ENCODE results near the gene ABHD16B. TPM values are rescaled to one million over a fixed set of nuclear protein-coding genes. Genes with fewer than 3 reads are reported as not detected.

Gene ABHD16B
- total RNA-seq, 1 donor from 2014 or later, result not detected

- no peak for ATAC-seq
Measured at GRCh38 chr20:63897978-63898561, 36.8 kb downstream of the ABHD16B start.

- ATAC-seq, result no peak
Measured at GRCh38 chr20:63898882-63899558, 37.7 kb downstream of the ABHD16B start.

- ATAC-seq, result no peak
Measured at GRCh38 chr20:63900413-63900812, 39.1 kb downstream of the ABHD16B start.

GRCh38 chr20:63903796-63904561, 42.7 kb downstream of the ABHD16B start:
- no peak for ATAC-seq

- no peak for ATAC-seq
Measured at GRCh38 chr20:63908008-63908682, 46.8 kb downstream of the ABHD16B start.

- peak; percentile 93 for ATAC-seq
Measured at GRCh38 chr20:63911176-63911575, 49.9 kb downstream of the ABHD16B start.

Other genes with a start within 250 kb of the ABHD16B start
- gene GMEB2, start 234.4 kb upstream of the ABHD16B start, total RNA-seq, result 6.9 TPM
- gene STMN3, start 208.1 kb upstream of the ABHD16B start, total RNA-seq, result 4.6 TPM
- 12.2 TPM for gene RTEL1, start 203.2 kb upstream of the ABHD16B start, total RNA-seq
- 4.5 TPM for gene TNFRSF6B, start 164.8 kb upstream of the ABHD16B start, total RNA-seq
- gene ARFRP1, start 153.5 kb upstream of the ABHD16B start, total RNA-seq, result 31.1 TPM
- 11.1 TPM for gene ZGPAT, start 153.5 kb upstream of the ABHD16B start, total RNA-seq
- gene LIME1, start 124.8 kb upstream of the ABHD16B start, total RNA-seq, result 5.1 TPM
- 60.9 TPM for gene SLC2A4RG, start 121.7 kb upstream of the ABHD16B start, total RNA-seq
- 1.7 TPM for gene ZBTB46, start 30.2 kb upstream of the ABHD16B start, total RNA-seq
- 90.6 TPM for gene TPD52L2, start 3.8 kb downstream of the ABHD16B start, total RNA-seq
- 64.8 TPM for gene DNAJC5, start 33.6 kb downstream of the ABHD16B start, total RNA-seq
- gene UCKL1, start 94.9 kb downstream of the ABHD16B start, total RNA-seq, result 25.1 TPM
- 13.9 TPM for gene ZNF512B, start 108.4 kb downstream of the ABHD16B start, total RNA-seq
- 5.7 TPM for gene SAMD10, start 118.1 kb downstream of the ABHD16B start, total RNA-seq
- gene PRPF6, start 119.6 kb downstream of the ABHD16B start, total RNA-seq, result 39.7 TPM
- gene C20orf204, start 174.7 kb downstream of the ABHD16B start, total RNA-seq, result 0.88 TPM
- 5.4 TPM for gene SOX18, start 188.1 kb downstream of the ABHD16B start, total RNA-seq
- gene TCEA2, start 201.7 kb downstream of the ABHD16B start, total RNA-seq, result 6.8 TPM
- gene RGS19, start 218.0 kb downstream of the ABHD16B start, total RNA-seq, result 6.1 TPM
- gene OPRL1, start 218.6 kb downstream of the ABHD16B start, total RNA-seq, result 0.12 TPM
- gene LKAAEAR1, start 222.9 kb downstream of the ABHD16B start, total RNA-seq, result 0.36 TPM
- gene NPBWR2, start 246.1 kb downstream of the ABHD16B start, total RNA-seq, result not detected

Data from esophagus mucosa (tissue), 1 donor.